GM12878 (cell line): ENCODE data around the gene LOX. TPM values are rescaled to one million over a fixed set of nuclear protein-coding genes. Genes with fewer than 3 reads are reported as not detected.

Experiments
- ATAC-seq: fragments of 200-7000 bp; cut with Tn5 transposase; 3 replicates; pipeline ENCODE4 v1.9.1; 2020; ENCODE audit warnings: mild to moderate bottlenecking, moderate library complexity
- BruUV-seq: library from RNA; stranded (reverse); fragments of 400-500 nt; replicated peaks from 2 replicates; lab custom pipeline; 2021; lab: Mats Ljungman, UMichigan
- CTCF ChIA-PET: fragments of 300-600 bp; sonication (Branson Sonifier 250); formaldehyde crosslinking; extraction: SDS; loops from one replicate; lab custom pipeline; 2021; ENCODE audit warnings: inconsistent platforms; lab: Yijun Ruan, JAX
- POLR2A ChIA-PET: fragments of 350-600 bp; formaldehyde crosslinking; extraction: SDS; loops from one replicate; lab custom pipeline; 2021; ENCODE audit warnings: inconsistent platforms; lab: Charles Lee
- RAD21 ChIA-PET: fragments of 300-600 bp; sonication (Branson Sonifier 250); formaldehyde crosslinking; loops from one replicate; lab custom pipeline; 2023; ENCODE audit warnings: antibody characterized with exemption; ENCODE audit not compliant: unreplicated experiment; lab: Charles Lee
- SMC1A ChIA-PET: fragments of 300-600 bp; sonication (Branson Sonifier 250); formaldehyde crosslinking; loops from one replicate; lab custom pipeline; 2023; ENCODE audit not compliant: unreplicated experiment, uncharacterized antibody; lab: Charles Lee
- DNase-seq: peaks from one replicate; pipeline ENCODE4 v3.0.0-alpha.2; 2011; ENCODE audit warnings: low read depth, low spot score
- FAIRE-seq: peaks from 3 replicates; lab custom pipeline; 2011; peaks lifted over from hg19 to GRCh38; lab: Jason Lieb, UNC
- H2AFZ ChIP-seq: 2 replicates; pipeline ENCODE4 v1.6.0; 2011; ENCODE audit warnings: low read depth, low read length, control low read depth; ENCODE audit not compliant: control insufficient read depth
- H3K27ac ChIP-seq: 2 replicates; pipeline ENCODE4 v1.5.1; 2011; ENCODE audit warnings: control low read depth; ENCODE audit not compliant: control insufficient read depth, insufficient read depth
- H3K27me3 ChIP-seq, 2 experiments: replicated peaks in 1 of 2; 2 replicates each; pipeline versions ENCODE4 v1.6.0 to v1.6.1; 2011; ENCODE audit warnings: low read length in 1 of 2; ENCODE audit not compliant: control insufficient read depth in 2 of 2, insufficient read depth in 2 of 2
- H3K36me3 ChIP-seq, 2 experiments: 2 replicates each; pipeline ENCODE4 v1.5.1; 2011; ENCODE audit warnings: low read length in 1 of 2; ENCODE audit not compliant: control insufficient read depth in 2 of 2, insufficient read depth in 2 of 2
- H3K4me1 ChIP-seq: 2 replicates; pipeline ENCODE4 v1.6.1; 2011; ENCODE audit warnings: mild to moderate bottlenecking, low read length, moderate library complexity, mixed read lengths; ENCODE audit not compliant: control insufficient read depth, insufficient read depth
- H3K4me2 ChIP-seq: 2 replicates; pipeline ENCODE4 v1.6.0; 2011; ENCODE audit warnings: control low read depth; ENCODE audit not compliant: control insufficient read depth, insufficient read depth
- H3K4me3 ChIP-seq: fragments of 200-600 bp; sonication (generic); 2 replicates; pipeline ENCODE4 v1.5.1; 2016
- H3K79me2 ChIP-seq: 2 replicates; pipeline ENCODE4 v1.6.0; 2011; ENCODE audit warnings: low read length; ENCODE audit not compliant: control insufficient read depth, insufficient read depth
- H3K9ac ChIP-seq: 2 replicates; pipeline ENCODE4 v1.8.0; 2011; ENCODE audit warnings: low read length, control low read depth, mixed read lengths; ENCODE audit not compliant: control insufficient read depth, insufficient read depth
- H3K9me3 ChIP-seq: replicated peaks from 3 replicates; pipeline ENCODE4 v1.5.1; 2011; ENCODE audit warnings: mild to moderate bottlenecking, low read length; ENCODE audit not compliant: control insufficient read depth, insufficient read depth
- H4K20me1 ChIP-seq: 2 replicates; pipeline ENCODE4 v1.6.0; 2011; ENCODE audit not compliant: control insufficient read depth, insufficient read depth
- BRCA1 ChIP-seq: IDR thresholded peaks from 2 replicates; pipeline ENCODE4 v1.6.1; 2011; ENCODE audit warnings: low read depth, low read length, improper control_type of control experiment
- DPF2 ChIP-seq: fragments of 450-650 bp; IDR thresholded peaks from 2 replicates; pipeline ENCODE4 v1.6.1; 2017; ENCODE audit warnings: mild to moderate bottlenecking
- IKZF2 ChIP-seq, 2 experiments: fragments of 450-650 bp; IDR thresholded peaks; 2 replicates each; pipeline ENCODE4 v1.6.1; 2017; ENCODE audit warnings: mild to moderate bottlenecking in 2 of 2, moderate library complexity in 2 of 2
- MTA3 ChIP-seq: IDR thresholded peaks from 2 replicates; pipeline ENCODE4 v1.6.1; 2012; ENCODE audit warnings: low read length, inconsistent platforms, borderline replicate concordance
- POU2F2 ChIP-seq: IDR thresholded peaks from 3 replicates; pipeline ENCODE4 v1.6.1; 2011; ENCODE audit warnings: low read depth, mild to moderate bottlenecking, low read length, borderline replicate concordance
- RAD51 ChIP-seq: fragments of 450-650 bp; IDR thresholded peaks from 2 replicates; pipeline ENCODE4 v1.6.1; 2016; ENCODE audit warnings: moderate library complexity, mild to moderate bottlenecking, inconsistent platforms
- SPI1 ChIP-seq: IDR thresholded peaks from 2 replicates; pipeline ENCODE4 v1.6.1; 2011; ENCODE audit warnings: low read depth, mild to moderate bottlenecking, low read length, moderate library complexity, borderline replicate concordance; ENCODE audit not compliant: insufficient read depth
- TARDBP ChIP-seq: IDR thresholded peaks from 2 replicates; pipeline ENCODE4 v1.6.1; 2016; ENCODE audit warnings: borderline replicate concordance
- ZNF207 ChIP-seq: fragments of 450-650 bp; IDR thresholded peaks from 2 replicates; pipeline ENCODE4 v1.6.1; 2014; ENCODE audit warnings: antibody characterized with exemption, mild to moderate bottlenecking, borderline replicate concordance
- ZNF687 ChIP-seq: fragments of 450-650 bp; IDR thresholded peaks from 2 replicates; pipeline ENCODE4 v1.6.1; 2017; ENCODE audit warnings: mild to moderate bottlenecking, moderate library complexity
- WGBS: methylation state at CpG from one replicate; pipeline ENCODE4 v1.1.6; 2016; ENCODE audit warnings: low lambda C conversion rate; ENCODE audit not compliant: insufficient replicate concordance, insufficient coverage; ENCODE audit errors: missing lambda C conversion rate; 5-methylcytosine and 5-hydroxymethylcytosine counted together
- in situ Hi-C: fragments of 300-500 bp; cut with MboI; formaldehyde crosslinking; loops from 9 replicates; pipeline ENCODE4 v1.14.3; 2018; ENCODE audit warnings: mixed read lengths
- intact Hi-C: fragments of 100-400 bp; cut with micrococcal nuclease; formaldehyde crosslinking; loops from one replicate; pipeline ENCODE4 v1.14.2; 2022; ENCODE audit not compliant: unreplicated experiment
- polyA plus RNA-seq, 11 experiments: library from polyadenylated mRNA; depleted of rRNA in 4 of 11; unstranded in 6 of 11; stranded (reverse) in 5 of 11; fragments of >200 nt; fragmentation: Nextera tagmentation in 4 of 11; fragmentation: Illumina TruSeq in 1 of 11; extraction: Ambion mirVana in 4 of 11; extraction: Trizol in 1 of 11; gene quantifications; 1 replicate in 1 of 11; 2 replicates in 10 of 11; pipeline versions ENCODE4 v1.2.1 to v1.2.3, GENCODE V29; 2011 to 2016; ENCODE audit warnings: inconsistent platforms in 2 of 11, missing spikeins in 2 of 11, low read depth in 1 of 11
- total RNA-seq, 4 experiments: library from RNA; depleted of rRNA in 3 of 4; stranded (reverse); fragments of >200 nt in 3 of 4; fragmentation: Illumina TruSeq in 1 of 4; extraction: Trizol in 1 of 4; gene quantifications; 2 replicates each; pipeline versions ENCODE4 v1.2.1 to v1.2.3, GENCODE V29; 2013 to 2021
- TF ChIP-seq, protein P1 (sequence below): IDR thresholded peaks from 2 replicates; pipeline ENCODE4 v1.6.1; 2012; ENCODE audit warnings: low read length, inconsistent platforms

LOX gene
- total and polyA plus RNA-seq, 10 of the 15 experiments (the other 5 are each of a cell fraction or from before 2014, with no cell fraction given) = 0.03 to 0.69 (median 0.07) TPM; not detected in 1

DNA sequence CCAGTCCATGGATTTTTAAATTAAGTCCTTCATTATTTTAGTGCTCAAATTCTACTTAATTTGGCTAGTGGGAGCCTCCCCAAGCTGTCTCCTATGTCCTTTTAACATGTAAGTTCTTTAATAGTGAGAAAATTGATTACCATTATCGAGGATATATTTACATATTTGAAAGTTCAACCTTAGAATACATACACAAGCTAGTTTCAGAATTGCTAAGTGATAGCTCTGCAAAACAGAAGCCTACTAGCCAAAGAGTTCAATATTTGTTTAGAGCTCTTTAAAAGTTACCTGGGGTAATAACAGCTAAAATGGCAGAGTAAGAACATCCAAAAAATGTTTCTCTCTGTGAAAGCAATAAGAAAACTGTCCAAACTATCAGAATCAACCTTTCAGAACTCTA is 48.2 kb downstream of the LOX start:
- intact Hi-C loops (no loop called here), in situ Hi-C loops (no loop called here)
- DNase-seq (no peak), FAIRE-seq (no peak), ATAC-seq (no peak)
- H3K36me3 ChIP-seq = peaks cover 0 to 1% of the 10 kb centered on the region in 2 experiments; a peak in 1 of 4 replicates
- no peaks in the 10 kb centered on the region for H3K9me3 ChIP-seq
- no TSS peak for BruUV-seq
- H3K9ac ChIP-seq = no peak overlapping the region
- H3K4me1 ChIP-seq = no peaks in the 10 kb centered on the region
- H3K79me2 ChIP-seq = no peaks in the 10 kb centered on the region
- no peak overlapping the region for H3K4me3 ChIP-seq
- SMC1A ChIA-PET = interaction anchor here (0.6 to 1.3 kb wide), 3 partner anchors 15 to 743 kb away, joined by 3 to 4 read pairs (median 3); no protein-coding TSS in a partner anchor
- H3K4me2 ChIP-seq = no peak overlapping the region
- no peak overlapping the region for H3K27ac ChIP-seq
- H2AFZ ChIP-seq = no peak overlapping the region
- no peaks in the 10 kb centered on the region for H3K27me3 ChIP-seq
- H4K20me1 ChIP-seq = no peaks in the 10 kb centered on the region
- RAD21 ChIA-PET = interaction anchor here (0.8 kb wide), 1 partner anchor 61 kb away, joined by 3 read pairs; no protein-coding TSS in a partner anchor
- 36% methylated on average over 1 of the region's 1 CpG for WGBS
- no peak for TF ChIP-seq MTA3
- no peak for TF ChIP-seq TARDBP
- no peak for TF ChIP-seq ZNF207
- TF ChIP-seq POU2F2 = no peak
- no peak for TF ChIP-seq BRCA1
- POLR2A ChIA-PET = no interaction called here
- CTCF ChIA-PET = interaction anchor here (0.6 to 1.7 kb wide), 2 partner anchors 67 to 69 kb away, joined by 4 to 6 read pairs; partner anchors contain the start of gene SRFBP1

DNA sequence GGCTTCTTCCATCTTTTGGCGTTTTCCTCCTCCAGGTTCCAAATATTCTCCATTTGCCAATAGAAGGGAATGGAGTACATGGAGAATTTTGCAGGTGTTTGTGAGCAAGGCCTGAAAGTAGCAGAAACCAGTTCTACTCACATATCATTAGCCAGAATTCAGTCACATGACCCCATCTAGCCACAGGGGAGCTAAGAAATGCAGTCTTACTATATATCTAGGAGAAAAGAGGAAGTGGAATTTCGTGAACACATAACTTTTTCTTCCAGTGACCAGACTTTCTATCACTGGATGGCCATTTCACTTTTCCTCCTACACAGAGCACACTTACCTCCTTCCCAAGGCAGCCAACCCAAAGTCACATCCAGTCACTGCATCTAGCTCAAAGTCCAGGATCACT is 55.1 kb downstream of the LOX start:
- Histone ChIP-seq H3K79me2 (no peaks in the 10 kb centered on the region), H3K4me2 (no peak overlapping the region), H3K9ac (no peak overlapping the region), H3K4me1 (no peaks in the 10 kb centered on the region), H3K27me3 (no peaks in the 10 kb centered on the region), H3K4me3 (no peak overlapping the region), H3K36me3 (peaks cover 1 to 4% of the 10 kb centered on the region in 2 experiments; a peak in 2 of 4 replicates), H2AFZ (no peak overlapping the region), H3K9me3 (no peaks in the 10 kb centered on the region), H3K27ac (no peak overlapping the region), H4K20me1 (no peaks in the 10 kb centered on the region)
- ChIA-PET RAD21 (no interaction called here), SMC1A (no interaction called here), CTCF (no interaction called here), POLR2A (no interaction called here)
- BruUV-seq = no TSS peak
- FAIRE-seq = no peak
- 50% methylated on average over 2 of the region's 2 CpGs for WGBS
- no peak for DNase-seq
- in situ Hi-C loops = no loop called here
- intact Hi-C loops = no loop called here
- TF ChIP-seq IKZF2 (IDR thresholded peaks at IDR 0.05) = peak in 1 of 2 experiments; percentile 9; a peak in 1 of 4 replicates
- peak; percentile 91 for TF ChIP-seq SPI1
- peak; percentile 78; the same call in 1 of the 2 replicates for TF ChIP-seq RAD51
- no peak for TF ChIP-seq DPF2
- TF ChIP-seq ZNF687 = no peak
- TF ChIP-seq, protein P1, sequence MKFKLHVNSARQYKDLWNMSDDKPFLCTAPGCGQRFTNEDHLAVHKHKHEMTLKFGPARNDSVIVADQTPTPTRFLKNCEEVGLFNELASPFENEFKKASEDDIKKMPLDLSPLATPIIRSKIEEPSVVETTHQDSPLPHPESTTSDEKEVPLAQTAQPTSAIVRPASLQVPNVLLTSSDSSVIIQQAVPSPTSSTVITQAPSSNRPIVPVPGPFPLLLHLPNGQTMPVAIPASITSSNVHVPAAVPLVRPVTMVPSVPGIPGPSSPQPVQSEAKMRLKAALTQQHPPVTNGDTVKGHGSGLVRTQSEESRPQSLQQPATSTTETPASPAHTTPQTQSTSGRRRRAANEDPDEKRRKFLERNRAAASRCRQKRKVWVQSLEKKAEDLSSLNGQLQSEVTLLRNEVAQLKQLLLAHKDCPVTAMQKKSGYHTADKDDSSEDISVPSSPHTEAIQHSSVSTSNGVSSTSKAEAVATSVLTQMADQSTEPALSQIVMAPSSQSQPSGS = no peak
- peak; percentile 71 for ATAC-seq
